Measurements from ENCODE around the gene RPS6KA1. TPM values are rescaled to one million over a fixed set of nuclear protein-coding genes. Genes with fewer than 3 reads are reported as not detected.

The RPS6KA1 gene
- total RNA-seq, 2 experiments from 2014 or later: 72.2 to 91.0 TPM

GRCh38 chr1:26483980-26484379, 45.6 kb upstream of the RPS6KA1 start:
- H3K27ac ChIP-seq (ENCODE audit: low read depth, low read length, poor library complexity, severe bottlenecking): no peak overlapping the region
- intact Hi-C loops (cut with micrococcal nuclease; ENCODE audit: unreplicated experiment): no loop called here
- H3K4me2 ChIP-seq (ENCODE audit: low read length): no peak overlapping the region
- DNase-seq (ENCODE audit: low spot score): no peak
- no peaks in the 10 kb centered on the region for H3K4me1 ChIP-seq (ENCODE audit: insufficient read depth, low read length, poor library complexity, severe bottlenecking)
- no peak overlapping the region for H2AFZ ChIP-seq (ENCODE audit: low read length)
- BruUV-seq (replicated peaks): no TSS peak
- TF ChIP-seq EZH2phosphoT487 (IDR thresholded peaks at IDR 0.05; ENCODE audit: borderline replicate concordance, low read depth, low read length): no peak
- TF ChIP-seq CTCF (conservative IDR thresholded peaks at IDR 0.05; ENCODE audit: low read length): no peak
- no peak overlapping the region for H3K4me3 ChIP-seq (ENCODE audit: low read depth, low read length, poor library complexity, severe bottlenecking)
- no peaks in the 10 kb centered on the region for H4K20me1 ChIP-seq (ENCODE audit: insufficient read depth, low read length)
- ChIA-PET POLR2A (no interaction called here), CTCF (ENCODE audit: unreplicated experiment) (no interaction called here)
- H3K79me2 ChIP-seq (ENCODE audit: insufficient read depth, low read depth, low read length): no peaks in the 10 kb centered on the region
- H3K9me3 ChIP-seq (ENCODE audit: low read length): no peaks in the 10 kb centered on the region
- H3K9me2 ChIP-seq (ENCODE audit: insufficient read depth, low read length): no peaks in the 10 kb centered on the region
- no peaks in the 10 kb centered on the region; the same call in 1 of the 2 replicates for H3K36me3 ChIP-seq (ENCODE audit: insufficient read depth, low read length)

GRCh38 chr1:26490155-26490554, 39.4 kb upstream of the RPS6KA1 start:
- no peak for DNase-seq (ENCODE audit: low spot score)
- H3K9me3 ChIP-seq (ENCODE audit: low read length): no peaks in the 10 kb centered on the region
- CTCF ChIA-PET (ENCODE audit: unreplicated experiment): interaction anchor here (1.2 kb wide), 1 partner anchor 10 kb away, joined by 3 read pairs; no protein-coding TSS in a partner anchor
- H3K4me1 ChIP-seq (ENCODE audit: insufficient read depth, low read length, poor library complexity, severe bottlenecking): peaks cover 10% of the 10 kb centered on the region
- TF ChIP-seq EZH2phosphoT487 (IDR thresholded peaks at IDR 0.05; ENCODE audit: borderline replicate concordance, low read depth, low read length): no peak
- TF ChIP-seq CTCF (conservative IDR thresholded peaks at IDR 0.05; ENCODE audit: low read length): no peak
- no peak overlapping the region for H3K4me2 ChIP-seq (ENCODE audit: low read length)
- POLR2A ChIA-PET: interaction anchor here (1.4 kb wide), 1 partner anchor 18 kb away, joined by 6 read pairs; the partner anchor contains the start of gene HMGN2
- H3K36me3 ChIP-seq (ENCODE audit: insufficient read depth, low read length): no peaks in the 10 kb centered on the region
- no peak overlapping the region for H2AFZ ChIP-seq (ENCODE audit: low read length)
- intact Hi-C loops (cut with micrococcal nuclease; ENCODE audit: unreplicated experiment): no loop called here
- no TSS peak for BruUV-seq (replicated peaks)
- no peaks in the 10 kb centered on the region for H3K9me2 ChIP-seq (ENCODE audit: insufficient read depth, low read length)
- no peaks in the 10 kb centered on the region for H3K79me2 ChIP-seq (ENCODE audit: insufficient read depth, low read depth, low read length)
- no peaks in the 10 kb centered on the region for H4K20me1 ChIP-seq (ENCODE audit: insufficient read depth, low read length)
- H3K27ac ChIP-seq (ENCODE audit: low read depth, low read length, poor library complexity, severe bottlenecking): no peak overlapping the region
- H3K4me3 ChIP-seq (ENCODE audit: low read depth, low read length, poor library complexity, severe bottlenecking): no peak overlapping the region

- BruUV-seq (replicated peaks): no TSS peak
- intact Hi-C loops (cut with micrococcal nuclease; ENCODE audit: unreplicated experiment): no loop called here
- POLR2A ChIA-PET: no interaction called here
- Histone ChIP-seq H2AFZ (ENCODE audit: low read length) (no peak overlapping the region), H3K36me3 (ENCODE audit: insufficient read depth, low read length) (no peaks in the 10 kb centered on the region), H3K4me3 (ENCODE audit: low read depth, low read length, poor library complexity, severe bottlenecking) (no peak overlapping the region), H3K4me1 (ENCODE audit: insufficient read depth, low read length, poor library complexity, severe bottlenecking) (peaks cover 10% of the 10 kb centered on the region), H3K27ac (ENCODE audit: low read depth, low read length, poor library complexity, severe bottlenecking) (no peak overlapping the region), H4K20me1 (ENCODE audit: insufficient read depth, low read length) (no peaks in the 10 kb centered on the region), H3K9me2 (ENCODE audit: insufficient read depth, low read length) (no peaks in the 10 kb centered on the region), H3K9me3 (ENCODE audit: low read length) (no peaks in the 10 kb centered on the region), H3K4me2 (ENCODE audit: low read length) (no peak overlapping the region), H3K79me2 (ENCODE audit: insufficient read depth, low read depth, low read length) (no peaks in the 10 kb centered on the region)
- no peak for DNase-seq (ENCODE audit: low spot score)
- TF ChIP-seq EZH2phosphoT487 (IDR thresholded peaks at IDR 0.05; ENCODE audit: borderline replicate concordance, low read depth, low read length): no peak
- TF ChIP-seq CTCF (conservative IDR thresholded peaks at IDR 0.05; ENCODE audit: low read length): no peak
- CTCF ChIA-PET (ENCODE audit: unreplicated experiment): no interaction called here
Measured at GRCh38 chr1:26493267-26493666, 36.3 kb upstream of the RPS6KA1 start.
